ENCODE data around the gene CMSS1.

Gene CMSS1

DNA sequence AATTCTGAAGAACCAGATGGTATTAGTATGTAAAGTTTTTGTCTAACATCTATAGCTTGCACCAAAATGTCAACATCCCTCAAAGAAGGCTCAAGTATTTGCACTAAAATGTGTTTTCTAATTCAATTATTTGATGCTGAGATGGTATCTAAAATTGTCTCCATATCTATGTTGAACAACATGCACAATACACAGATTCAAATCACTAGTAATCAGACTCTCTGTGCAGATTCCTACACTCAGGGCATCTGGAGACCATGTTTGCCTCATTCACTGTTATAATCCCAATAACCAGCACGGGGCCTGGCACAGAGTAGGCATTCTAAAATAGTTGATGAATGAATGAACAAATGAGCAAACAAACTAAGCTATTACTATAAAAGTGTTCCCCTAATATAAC, 294.1 kb downstream of the CMSS1 start:
- no peak for DNase-seq

GRCh38 chr3:100113723-100114412, 296.2 kb downstream of the CMSS1 start:
- DNase-seq, result no peak

DNA sequence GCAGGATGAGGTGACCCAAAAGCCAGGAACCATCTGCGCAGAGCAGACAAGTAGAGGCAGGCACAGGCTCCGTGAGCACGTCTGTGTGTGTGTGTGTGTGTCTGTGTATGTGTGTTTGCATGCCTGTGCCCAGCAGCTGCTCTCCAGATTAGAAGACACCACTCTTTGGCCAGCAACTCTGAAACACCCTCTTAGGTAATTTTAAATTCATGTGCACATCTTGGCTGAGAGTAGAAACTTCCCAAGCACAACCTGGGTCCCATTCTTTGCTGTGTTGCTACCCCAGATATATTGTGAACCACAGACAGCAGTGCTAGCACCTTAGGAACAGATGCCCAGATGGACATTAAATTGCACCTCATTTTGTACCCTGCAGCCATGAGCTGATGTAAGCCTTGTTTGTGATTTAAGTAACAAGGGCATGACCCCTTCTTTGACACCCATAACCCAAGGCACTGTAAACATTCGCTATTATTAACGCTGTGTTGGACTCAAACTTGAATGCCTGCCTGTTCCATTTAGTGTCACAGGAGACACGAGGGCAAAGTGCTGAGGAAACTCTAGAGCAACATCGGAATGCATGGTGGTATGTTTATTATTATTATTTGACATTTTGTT, 296.9 kb downstream of the CMSS1 start, which contains the start of gene FILIP1L:
Gene FILIP1L, minus strand, starts transcription at position 89 of the 618 bp plus-strand sequence.
- no peak for DNase-seq

DNA sequence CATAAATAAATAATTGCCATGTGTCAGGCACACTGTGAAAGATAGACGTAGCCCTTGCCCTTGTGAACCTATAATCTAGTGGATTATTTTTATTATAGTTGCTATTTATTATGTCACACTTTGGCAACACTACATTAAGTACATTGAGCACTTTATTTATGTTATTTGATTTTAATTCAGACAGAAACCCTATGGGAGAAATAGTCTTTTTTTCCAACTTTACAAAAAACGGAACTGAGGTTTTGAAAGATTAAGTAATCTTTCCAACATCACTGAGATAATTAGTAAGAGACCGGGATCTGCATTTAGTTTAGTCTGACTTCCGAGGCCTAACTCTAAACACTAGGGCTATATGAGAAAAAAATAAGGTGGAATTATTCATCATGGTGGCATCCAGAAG, 299.4 kb downstream of the CMSS1 start:
- no peak for DNase-seq

- no peak for DNase-seq
Observed at GRCh38 chr3:100120012-100120411, 302.4 kb downstream of the CMSS1 start.

- DNase-seq, result no peak
Observed at GRCh38 chr3:100120693-100121092, 303.0 kb downstream of the CMSS1 start.

- DNase-seq, result no peak
Observed at GRCh38 chr3:100122321-100122720, 304.7 kb downstream of the CMSS1 start.

DNA sequence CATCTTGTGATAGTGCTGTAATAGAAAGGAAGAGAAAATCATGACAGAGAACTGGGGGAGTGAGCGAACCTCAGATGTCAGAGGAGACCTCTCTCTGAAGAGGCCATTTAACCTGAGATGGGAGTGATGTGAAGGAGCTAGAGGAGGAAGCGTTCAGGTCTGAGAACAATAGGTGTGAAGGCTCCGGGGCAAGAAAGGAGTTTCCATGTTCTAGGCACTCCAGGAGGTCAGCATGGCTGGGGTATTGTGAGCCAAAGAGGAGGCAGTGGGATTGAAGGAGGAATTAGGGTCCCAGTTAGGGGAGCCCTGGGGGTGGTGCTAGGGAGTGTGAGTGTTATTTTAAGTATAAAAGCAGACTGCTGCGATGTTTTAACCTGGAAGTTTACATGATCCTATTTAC, 305.4 kb downstream of the CMSS1 start:
- DNase-seq, result no peak

- DNase-seq, result no peak
Observed at GRCh38 chr3:100124201-100124761, 306.6 kb downstream of the CMSS1 start.

DNA sequence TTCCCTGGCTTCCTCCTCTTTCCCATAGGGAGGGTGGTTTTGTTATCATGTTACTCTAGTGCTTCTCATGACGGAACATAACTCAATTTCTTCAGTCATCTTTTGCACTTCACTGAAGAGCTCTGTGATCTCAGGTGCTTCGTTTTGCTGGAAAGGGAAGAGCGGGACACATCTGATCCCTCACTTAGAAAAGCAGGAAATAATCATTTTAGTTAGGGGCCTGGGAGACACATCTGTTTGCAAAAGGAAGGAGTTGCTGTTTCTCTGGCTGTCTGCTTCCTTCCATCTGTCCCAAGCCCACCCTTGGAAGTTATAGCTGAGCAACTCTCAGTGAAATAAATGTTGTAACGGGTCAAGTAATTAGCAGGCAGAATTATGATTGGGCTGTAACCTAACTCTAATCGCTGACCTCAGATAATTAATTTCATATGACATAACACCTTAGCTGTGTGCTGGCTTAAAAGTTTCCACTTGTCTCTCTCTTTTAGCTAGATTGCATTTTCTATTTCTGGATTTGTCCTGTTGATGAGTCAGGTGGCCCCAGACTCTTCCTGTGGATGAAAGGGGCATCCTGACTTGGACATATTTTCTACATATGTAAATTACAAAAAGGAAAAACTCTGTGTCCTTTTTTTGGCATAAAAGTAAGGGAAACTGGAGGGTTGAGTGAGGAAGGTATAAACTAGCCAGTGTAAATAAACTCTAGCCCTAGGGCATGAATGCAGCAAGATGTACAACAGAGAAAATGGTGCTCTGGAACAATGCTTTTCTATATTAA, 307.7 kb downstream of the CMSS1 start:
- DNase-seq, result no peak

GRCh38 chr3:100127792-100128191, 310.1 kb downstream of the CMSS1 start:
- DNase-seq, result no peak

DNA sequence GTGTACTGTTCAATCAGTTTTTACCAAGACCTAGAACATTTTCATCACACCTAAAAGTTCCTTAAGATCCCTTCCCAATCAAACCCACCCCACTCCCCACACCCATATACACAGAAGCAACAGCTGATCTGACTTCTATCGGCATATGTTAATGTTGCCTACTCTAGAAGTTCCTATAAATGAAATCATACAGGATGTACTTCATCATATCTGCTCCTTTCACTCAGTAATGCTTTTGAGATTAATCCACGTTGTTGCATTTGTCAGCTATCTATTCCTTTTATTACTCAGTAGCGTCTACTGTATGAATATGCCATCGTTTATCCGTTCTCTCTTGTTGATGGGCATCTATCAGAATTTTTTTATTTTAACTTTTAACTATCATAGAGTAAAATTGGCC, 310.9 kb downstream of the CMSS1 start:
- DNase-seq, result no peak

DNA sequence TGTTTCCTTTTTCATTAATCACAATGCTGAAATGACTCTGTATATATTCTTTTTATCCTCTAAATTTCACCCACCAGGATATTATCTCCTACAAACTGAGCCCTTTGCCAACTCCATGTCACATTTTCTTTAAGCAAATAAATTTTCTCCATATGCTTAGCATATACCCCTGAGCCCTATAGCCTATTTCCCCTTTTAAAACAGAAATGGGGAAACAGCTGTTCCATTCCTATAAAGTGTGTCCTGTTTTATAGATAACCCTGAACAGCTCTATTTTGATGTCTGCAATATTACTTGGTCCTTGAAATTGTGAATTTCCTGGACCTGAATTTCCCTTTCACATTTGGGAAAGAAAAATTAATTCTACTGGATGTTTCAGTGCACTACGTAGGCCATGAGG, 312.3 kb downstream of the CMSS1 start:
- no peak for DNase-seq

GRCh38 chr3:100131241-100131640, 313.6 kb downstream of the CMSS1 start:
- DNase-seq, result no peak

DNA sequence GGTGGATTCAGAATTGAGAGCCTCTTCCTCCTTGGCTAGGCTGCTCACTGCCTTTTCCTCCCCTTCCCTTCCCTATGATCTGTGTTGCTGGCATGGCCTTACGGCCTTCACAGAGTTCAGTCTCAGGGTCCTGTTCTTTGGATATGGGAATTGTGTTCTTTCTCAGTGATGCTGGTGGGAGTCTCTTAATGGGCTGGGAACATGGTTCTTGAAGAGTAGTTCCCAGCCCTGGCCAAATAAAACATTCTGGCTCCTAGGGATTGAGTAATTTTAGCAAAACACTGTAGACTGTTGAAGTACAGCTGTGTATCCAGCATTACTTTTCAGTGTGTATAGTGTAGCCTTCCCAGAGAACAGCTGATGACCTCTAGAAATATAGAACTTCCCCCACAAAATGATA, 319.3 kb downstream of the CMSS1 start:
- no peak for DNase-seq

DNA sequence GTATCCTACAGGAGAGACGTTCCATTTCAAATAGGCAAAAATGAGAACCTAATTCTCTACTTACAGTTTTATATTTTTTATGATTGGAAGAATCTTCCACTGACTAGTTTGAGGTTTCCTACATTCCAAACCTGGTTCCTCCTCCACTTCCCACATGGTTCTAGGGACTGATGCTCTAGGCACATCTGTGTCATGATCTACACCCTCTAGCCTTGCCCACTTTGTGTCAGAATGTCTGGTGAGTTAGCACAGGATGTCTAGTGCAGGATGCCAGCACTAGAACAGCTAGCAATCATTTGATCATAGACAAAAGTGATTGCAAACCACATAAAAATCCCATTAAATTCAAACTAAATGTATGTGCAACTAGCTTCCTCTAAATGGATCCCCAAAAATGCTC, 323.3 kb downstream of the CMSS1 start:
- no peak for DNase-seq

DNA sequence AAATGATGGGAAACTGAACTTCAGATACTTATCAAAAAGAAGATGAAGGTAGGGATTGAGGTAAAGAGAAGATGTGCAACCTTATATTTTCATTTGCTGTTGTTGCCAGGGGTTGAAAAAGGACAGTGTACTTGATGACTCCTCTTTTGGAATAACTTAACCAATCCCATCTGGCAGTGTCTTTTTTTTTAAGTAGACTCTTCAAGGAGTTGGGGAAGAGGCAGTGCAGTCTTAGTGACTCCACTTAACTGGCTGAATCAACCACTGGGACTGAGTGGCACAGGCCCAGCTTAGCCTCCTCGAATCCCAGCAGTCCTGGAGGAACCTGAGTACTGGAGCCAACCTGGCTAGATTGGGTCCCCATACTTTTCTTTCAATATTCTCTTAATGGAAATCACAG, 323.9 kb downstream of the CMSS1 start:
- DNase-seq, result no peak

- DNase-seq, result no peak
Observed at GRCh38 chr3:100144255-100144866, 326.7 kb downstream of the CMSS1 start.

- DNase-seq, result no peak
Observed at GRCh38 chr3:100149130-100149529, 331.5 kb downstream of the CMSS1 start.

DNA sequence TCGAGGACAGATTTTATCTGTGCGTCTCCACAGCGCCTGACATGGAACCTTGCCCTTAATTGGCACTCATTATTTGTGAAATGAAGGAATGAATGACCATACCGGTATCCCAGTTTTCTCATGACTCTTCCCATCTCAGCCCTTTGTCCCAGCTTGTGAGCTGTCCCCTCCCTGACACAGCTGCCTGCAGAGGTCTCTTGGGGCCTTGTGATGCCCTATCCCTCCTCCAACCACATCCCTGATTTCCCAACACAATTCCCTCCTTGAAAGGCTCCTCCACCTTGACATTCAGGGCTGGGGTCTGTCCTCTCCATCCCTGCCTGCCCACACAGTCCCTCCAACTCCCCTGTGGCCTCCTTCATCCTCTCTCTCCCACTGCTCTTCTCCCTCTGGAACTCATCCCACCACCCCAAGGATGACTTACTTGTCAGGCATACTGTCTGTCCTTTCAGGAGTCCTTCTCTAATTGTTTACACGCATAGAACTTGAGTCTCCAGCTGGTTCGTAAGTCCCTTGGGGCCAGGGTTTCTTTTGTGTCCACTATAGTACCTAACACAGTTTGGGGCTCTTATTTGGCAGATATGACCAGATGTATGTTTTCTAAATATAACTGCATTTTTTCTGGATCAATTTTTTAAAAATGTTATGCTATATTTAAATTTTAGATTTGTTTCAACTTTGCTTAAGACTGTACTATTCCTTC, 332.2 kb downstream of the CMSS1 start:
- no peak for DNase-seq

DNA sequence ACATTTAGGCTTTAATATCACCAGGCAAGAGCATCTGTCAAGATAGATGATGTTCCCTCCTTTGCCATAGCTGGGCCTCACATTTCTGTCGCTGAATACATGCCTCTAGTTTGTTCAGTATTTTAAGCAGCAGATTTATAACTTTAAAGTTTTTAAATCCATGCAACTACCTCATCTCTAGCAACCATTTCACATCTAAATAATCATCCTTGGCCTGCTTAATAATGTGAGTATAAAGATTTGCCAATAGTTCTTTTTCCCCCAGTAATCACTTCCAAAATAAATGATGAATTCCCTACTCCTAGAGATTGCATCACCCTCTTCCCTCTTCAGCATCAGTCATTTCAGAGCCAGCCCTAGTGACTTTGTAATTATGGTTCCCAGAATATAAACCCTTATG, 332.8 kb downstream of the CMSS1 start:
- DNase-seq, result no peak

- DNase-seq, result no peak
Observed at GRCh38 chr3:100151024-100151707, 333.5 kb downstream of the CMSS1 start.

Data from central memory CD4-positive, alpha-beta T cell (primary cell).